ENCODE data around the gene LAPTM5. TPM values are rescaled to one million over a fixed set of nuclear protein-coding genes. Genes with fewer than 3 reads are reported as not detected.

Gene LAPTM5
- total RNA-seq, 1 experiment from 2014 or later = 0.15 TPM

GRCh38 chr1:30771005-30771404 is 13.4 kb upstream of the LAPTM5 start:
- H4K91ac ChIP-seq (ENCODE audit: insufficient read length, low read depth, low read length) = no peak overlapping the region
- no peak overlapping the region for H2BK12ac ChIP-seq (ENCODE audit: insufficient read length, low read depth, low read length)
- no peak overlapping the region for H3K4me2 ChIP-seq (ENCODE audit: insufficient read depth, insufficient read length, low read length)
- H2AK5ac ChIP-seq (ENCODE audit: insufficient read length, low read length) = no peak overlapping the region
- H3K14ac ChIP-seq (ENCODE audit: insufficient read depth, low read length) = no peak overlapping the region
- Mint-ChIP-seq H3K4me3 (no peak overlapping the region), H3K9me3 (no peaks in the 10 kb centered on the region; a peak in 1 of 5 replicates), H3K27ac (no peak overlapping the region; a peak in 2 of 7 replicates), H3K27me3 (ENCODE audit: low read depth) (peaks cover 1% of the 10 kb centered on the region), H3K4me1 (peaks cover 3 to 11% of the 10 kb centered on the region in 2 experiments; a peak in 3 of 4 replicates), H3K36me3 (ENCODE audit: insufficient read depth in 1 of 3, low read depth in 3 of 3) (no peaks in the 10 kb centered on the region)
- no peak overlapping the region for H2BK5ac ChIP-seq (ENCODE audit: insufficient read length, low read length)
- no peak overlapping the region for H3K56ac ChIP-seq (ENCODE audit: insufficient read length, low read depth, low read length)
- H3K79me1 ChIP-seq (ENCODE audit: insufficient read depth, low read depth, low read length, poor library complexity, severe bottlenecking) = no peaks in the 10 kb centered on the region
- no peak overlapping the region for H3K4ac ChIP-seq (ENCODE audit: low read depth, low read length)
- no peak for DNase-seq
- H3K23ac ChIP-seq (ENCODE audit: insufficient read length, low read depth, low read length) = no peak overlapping the region
- no peak overlapping the region for H4K8ac ChIP-seq (replicated peaks; ENCODE audit: insufficient read length, low read depth, low read length)
- H3K9ac ChIP-seq (ENCODE audit: extremely low read depth, insufficient read length, low read length) = no peak overlapping the region
- no peak overlapping the region for H2BK15ac ChIP-seq (ENCODE audit: low read depth, low read length)
- no peaks in the 10 kb centered on the region for H3K4me1 ChIP-seq (ENCODE audit: insufficient read depth, low read length)
- H2BK120ac ChIP-seq (ENCODE audit: low read depth, low read length, poor library complexity, severe bottlenecking) = no peak overlapping the region
- no peak overlapping the region for H3K18ac ChIP-seq (ENCODE audit: insufficient read length, low read depth, low read length)
- H2AFZ ChIP-seq (ENCODE audit: low read length) = no peak overlapping the region
- no peaks in the 10 kb centered on the region; the same call in 1 of the 2 replicates for H3K27me3 ChIP-seq (ENCODE audit: insufficient read depth, low read length)
- no peak for TF ChIP-seq CTCF (conservative IDR thresholded peaks at IDR 0.05)
- no peaks in the 10 kb centered on the region for H3K9me3 ChIP-seq (ENCODE audit: control insufficient read depth, low read depth, low read length)
- H3T11ph ChIP-seq (ENCODE audit: low read length) = no peak overlapping the region
- no peak overlapping the region for H3K27ac ChIP-seq (ENCODE audit: insufficient read length, low read depth, low read length)
- H3K23me2 ChIP-seq (ENCODE audit: insufficient read length, low read depth, low read length, poor library complexity, severe bottlenecking) = no peaks in the 10 kb centered on the region
- no peak overlapping the region for H4K5ac ChIP-seq (ENCODE audit: insufficient read length, low read depth, low read length)
- H2BK20ac ChIP-seq (ENCODE audit: low read depth, low read length, poor library complexity, severe bottlenecking) = no peak overlapping the region
- no CpG with 5 or more reads among the region's 6 CpGs for WGBS (ENCODE audit: extremely low coverage, insufficient read length, low lambda C conversion rate)
- no peaks in the 10 kb centered on the region for H3K79me2 ChIP-seq (ENCODE audit: insufficient read depth, low read length)
- no peaks in the 10 kb centered on the region for H4K20me1 ChIP-seq (ENCODE audit: control insufficient read depth, insufficient read depth, insufficient read length)
